K562 (cell line): ENCODE data around the gene STAB1. TPM values are rescaled to one million over a fixed set of nuclear protein-coding genes. Genes with fewer than 3 reads are reported as not detected.

Experiments used
- ATAC-seq: fragments of 200-7000 bp; cut with Tn5 transposase; 3 replicates; pipeline ENCODE4 v1.9.1; 2020; ENCODE audit warnings: moderate library complexity
- BruUV-seq: library from RNA; stranded (reverse); fragments of 400-500 nt; replicated peaks from 2 replicates; lab custom pipeline; 2021; lab: Mats Ljungman, UMichigan
- CTCF ChIA-PET: fragments of 300-600 bp; formaldehyde crosslinking; extraction: SDS; loops from one replicate; lab custom pipeline; 2021; ENCODE audit warnings: low intra/inter-chr PET ratio; lab: Yijun Ruan, JAX
- POLR2A ChIA-PET: fragments of 300-600, 350-650 bp; sonication (Branson Sonifier 250); formaldehyde crosslinking; extraction: SDS; loops from one replicate; lab custom pipeline; 2021; ENCODE audit warnings: antibody characterized with exemption, inconsistent platforms; lab: Yijun Ruan, JAX
- DNase-seq, 4 experiments: peaks; one replicate each; pipeline versions ENCODE4 v3.0.0 to v3.0.0-alpha.2; 2011 to 2018; ENCODE audit warnings: low spot score in 3 of 4, mixed read lengths in 3 of 4; ENCODE audit errors: extremely low read depth in 1 of 4
- FAIRE-seq: peaks from 2 replicates; lab custom pipeline; 2011; peaks lifted over from hg19 to GRCh38; lab: Jason Lieb, UNC
- H2AFZ ChIP-seq: 2 replicates; pipeline ENCODE4 v1.6.0; 2011; ENCODE audit warnings: low read depth, low read length, control low read depth, inconsistent platforms
- H3K27ac ChIP-seq: fragments of 200-600 bp; 3 replicates; pipeline ENCODE4 v1.8.0; 2011; ENCODE audit warnings: low read depth, mild to moderate bottlenecking, control low read depth, inconsistent platforms, low read length, moderate library complexity, mixed read lengths; ENCODE audit errors: extremely low read depth
- H3K27me3 ChIP-seq, 2 experiments: fragments of 300-600 bp in 1 of 2; 2 replicates in 1 of 2; 3 replicates in 1 of 2; pipeline versions ENCODE4 v1.6.0 to v1.8.0; 2011; ENCODE audit warnings: inconsistent platforms in 2 of 2, low read length in 2 of 2, mild to moderate bottlenecking in 1 of 2, mixed read lengths in 1 of 2, moderate library complexity in 1 of 2; ENCODE audit not compliant: control insufficient read depth in 2 of 2, insufficient read depth in 2 of 2
- H3K36me3 ChIP-seq: fragments of 300-600 bp; 3 replicates; pipeline ENCODE4 v1.8.0; 2011; ENCODE audit warnings: mild to moderate bottlenecking, low read length, inconsistent platforms; ENCODE audit not compliant: control insufficient read depth, insufficient read depth
- H3K4me1 ChIP-seq, 2 experiments: fragments of 200-600 bp in 1 of 2; replicated peaks in 1 of 2; 2 replicates in 1 of 2; 3 replicates in 1 of 2; pipeline versions ENCODE4 v1.5.1 to v1.8.0; 2011; ENCODE audit warnings: inconsistent platforms in 2 of 2, low read length in 2 of 2, mild to moderate bottlenecking in 1 of 2, mixed read lengths in 1 of 2, moderate library complexity in 1 of 2; ENCODE audit not compliant: control insufficient read depth in 2 of 2, insufficient read depth in 2 of 2
- H3K4me2 ChIP-seq: 2 replicates; pipeline ENCODE4 v1.6.1; 2011; ENCODE audit warnings: low read length, control low read depth, inconsistent platforms, mixed read lengths; ENCODE audit not compliant: insufficient read depth
- H3K4me3 ChIP-seq: fragments of 200-600 bp; sonication (generic), shearing (Covaris generic); 2 replicates; pipeline ENCODE4 v1.5.1; 2016; ENCODE audit warnings: control low read depth, inconsistent platforms
- H3K79me2 ChIP-seq: fragments of 200-600 bp; 3 replicates; pipeline ENCODE4 v1.8.0; 2011; ENCODE audit warnings: low read length, inconsistent platforms; ENCODE audit not compliant: control insufficient read depth, insufficient read depth
- H3K9ac ChIP-seq, 2 experiments: 2 replicates each; pipeline versions ENCODE4 v1.6.0 to v1.6.1; 2011; ENCODE audit warnings: low read depth in 2 of 2, low read length in 2 of 2, control low read depth in 1 of 2, inconsistent platforms in 1 of 2, mild to moderate bottlenecking in 1 of 2, mixed read lengths in 1 of 2; ENCODE audit not compliant: insufficient read depth in 1 of 2
- H3K9me1 ChIP-seq: one replicate; pipeline ENCODE4 v1.6.0; 2011; ENCODE audit warnings: inconsistent platforms, mild to moderate bottlenecking, low read length, moderate library complexity; ENCODE audit not compliant: control insufficient read depth, insufficient read depth
- H3K9me3 ChIP-seq: replicated peaks from 2 replicates; pipeline ENCODE4 v1.5.1; 2011; ENCODE audit warnings: low read depth, low read length, inconsistent platforms; ENCODE audit not compliant: control insufficient read depth, insufficient read depth
- H4K20me1 ChIP-seq: replicated peaks from 2 replicates; pipeline ENCODE4 v1.6.1; 2011; ENCODE audit warnings: low read length, inconsistent platforms, mixed read lengths; ENCODE audit not compliant: control insufficient read depth, insufficient read depth
- CBFB ChIP-seq: sonication (generic); formaldehyde crosslinking; IDR thresholded peaks from 2 replicates; pipeline ENCODE4 v1.4.0; 2020; ENCODE audit warnings: mild to moderate bottlenecking, missing genetic modification reagents
- CEBPB ChIP-seq: fragments of 450-650 bp; IDR thresholded peaks from 2 replicates; pipeline ENCODE4 v1.6.1; 2016; ENCODE audit warnings: missing genetic modification characterization, missing compliant biosample characterization
- KDM2B ChIP-seq: fragments of 250-450 bp; sonication (Bioruptor Pico); IDR thresholded peaks from 2 replicates; pipeline ENCODE4 v1.8.0; 2021; ENCODE audit warnings: mild to moderate bottlenecking, moderate library complexity
- MCM2 ChIP-seq: fragments of 450-650 bp; IDR thresholded peaks from 2 replicates; pipeline ENCODE4 v1.6.1; 2017; ENCODE audit warnings: low read depth, mild to moderate bottlenecking
- MEF2D ChIP-seq: conservative IDR thresholded peaks from 2 replicates; pipeline ENCODE4 v1.6.1; 2016; ENCODE audit warnings: low read depth, missing genetic modification characterization, missing compliant biosample characterization
- THRB ChIP-seq: fragments of 450-650 bp; formaldehyde crosslinking; conservative IDR thresholded peaks from 2 replicates; pipeline ENCODE4 v1.4.0; 2022; ENCODE audit warnings: mild to moderate bottlenecking, missing genetic modification characterization
- ZNF586 ChIP-seq: fragments of 450-650 bp; formaldehyde crosslinking; conservative IDR thresholded peaks from 2 replicates; pipeline ENCODE4 v1.4.0; 2020; ENCODE audit warnings: mild to moderate bottlenecking, moderate library complexity
- ZNF668 ChIP-seq: fragments of 250-450 bp; sonication (Bioruptor Pico); IDR thresholded peaks from 2 replicates; pipeline ENCODE4 v1.8.0; 2022; ENCODE audit warnings: mild to moderate bottlenecking, inconsistent platforms
- WGBS: fragments of 100-300 bp; shearing (Covaris generic); methylation state at CpG from one replicate; pipeline ENCODE4 v1.1.6; 2016; ENCODE audit warnings: low coverage, mixed read lengths; ENCODE audit not compliant: insufficient coverage; ENCODE audit errors: missing lambda C conversion rate; 5-methylcytosine and 5-hydroxymethylcytosine counted together
- in situ Hi-C: fragments of 300-500 bp; cut with MboI; formaldehyde crosslinking; loops from 4 replicates; pipeline ENCODE4 v1.15.0; 2018; ENCODE audit warnings: inconsistent platforms, mixed read lengths
- intact Hi-C: fragments of 100-400 bp; cut with micrococcal nuclease; formaldehyde crosslinking; loops from 2 replicates; pipeline ENCODE4 v1.14.2; 2022
- polyA plus RNA-seq, 8 experiments: library from polyadenylated mRNA; depleted of rRNA in 4 of 8; stranded (reverse) in 5 of 8; unstranded in 3 of 8; fragments of >200 nt; fragmentation: Nextera tagmentation in 2 of 8; fragmentation: Illumina TruSeq in 1 of 8; extraction: Ambion mirVana in 2 of 8; extraction: Trizol in 1 of 8; gene quantifications; 2 replicates each; pipeline versions ENCODE4 v1.2.1 to v1.2.3, GENCODE V29; 2011 to 2014; ENCODE audit warnings: inconsistent platforms in 1 of 8, missing spikeins in 1 of 8
- total RNA-seq, 7 experiments: library from RNA; depleted of rRNA in 6 of 7; stranded (reverse); fragments of >200 nt in 6 of 7; fragmentation: Illumina TruSeq in 2 of 7; extraction: Trizol in 2 of 7; gene quantifications; 2 replicates each; pipeline versions ENCODE4 v1.2.1 to v1.2.3, GENCODE V29; 2011 to 2021; ENCODE audit warnings: low replicate concordance in 1 of 7

STAB1 gene
- total and polyA plus RNA-seq, 9 of the 15 experiments (the other 6 are each of a cell fraction or from before 2014, with no cell fraction given): 0.20 to 3.9 (median 1.2) TPM

- Histone ChIP-seq H3K36me3 (peaks cover 63% of the 10 kb centered on the region; the same call in 2 of the 3 replicates), H3K9ac (peak overlapping the region in 1 of 2 experiments; percentile 71; a peak in 2 of 4 replicates)
- no peak for FAIRE-seq
These were observed 11.4 kb upstream of the STAB1 start for GRCh38 chr3:52483577-52484381.

More at GRCh38 chr3:52483577-52484381, 11.4 kb upstream of the STAB1 start:
- no peaks in the 10 kb centered on the region for H3K79me2 ChIP-seq
- H3K9me1 ChIP-seq: no peaks in the 10 kb centered on the region
- no peak overlapping the region for H2AFZ ChIP-seq
- no peaks in the 10 kb centered on the region for H4K20me1 ChIP-seq
- no peak for ATAC-seq
- in situ Hi-C loops (no loop called here), intact Hi-C loops (loop anchor here (2.0 to 5.0 kb wide), 2 partner anchors 51 to 199 kb away; no protein-coding TSS in a partner anchor)
- H3K27ac ChIP-seq: no peak overlapping the region
- no peak overlapping the region for H3K4me2 ChIP-seq
- H3K4me3 ChIP-seq: no peak overlapping the region
- WGBS: 93% methylated on average over 11 of the region's 13 CpGs
- H3K4me1 ChIP-seq: peaks cover 0 to 13% of the 10 kb centered on the region in 2 experiments; a peak in 2 of 5 replicates
- no peaks in the 10 kb centered on the region for H3K9me3 ChIP-seq
- ChIA-PET POLR2A (no interaction called here), CTCF (no interaction called here)
- TF ChIP-seq MEF2D (tag) (no peak), KDM2B (CRISPR knock-in tag) (no peak), THRB (no peak), MCM2 (no peak), ZNF668 (CRISPR knock-in tag) (no peak), CBFB (CRISPR knock-in tag) (no peak), ZNF586 (CRISPR knock-in tag) (no peak), CEBPB (tag) (no peak)
- no peaks in the 10 kb centered on the region for H3K27me3 ChIP-seq
- no peak for DNase-seq
- TSS peak; percentile 19 for BruUV-seq
